Heart left ventricle (tissue), 16 donors: ENCODE results near the gene BTBD16. TPM values are rescaled to one million over a fixed set of nuclear protein-coding genes. Genes with fewer than 3 reads are reported as not detected.

Experiments
- ATAC-seq, 4 donors: fragments of 200-7000 bp; cut with Tn5 transposase; one replicate each; pipeline ENCODE4 v1.9.1; 2020 to 2022; ENCODE audit warnings: moderate library complexity in 4 of 4, mild to moderate bottlenecking in 3 of 4, moderate number of reproducible peaks in 1 of 4
- DNase-seq, 5 donors: peaks; one replicate each; pipeline ENCODE4 v3.0.0-alpha.2; 2020
- H3K27ac ChIP-seq, 12 donors: fragments of 200-600 bp; sonication (generic) in 4 of 12; one replicate each; pipeline versions ENCODE4 v1.5.0 to v1.8.0; 2016 to 2022; ENCODE audit warnings: mild to moderate bottlenecking in 2 of 12
- H3K27me3 ChIP-seq, 9 donors: fragments of 200-600 bp; sonication (generic) in 2 of 9; one replicate each; pipeline versions ENCODE4 v1.5.1 to v1.8.0; 2016 to 2022; ENCODE audit warnings: mild to moderate bottlenecking in 3 of 9
- H3K36me3 ChIP-seq, 9 donors: fragments of 200-600 bp; sonication (generic) in 2 of 9; one replicate each; pipeline versions ENCODE4 v1.5.0 to v1.8.0; 2018 to 2022; ENCODE audit warnings: mild to moderate bottlenecking in 2 of 9
- H3K4me1 ChIP-seq, 12 donors: fragments of 200-600 bp; sonication (generic) in 4 of 12; one replicate each; pipeline versions ENCODE4 v1.5.0 to v1.8.0; 2016 to 2022; ENCODE audit warnings: mild to moderate bottlenecking in 3 of 12
- H3K4me3 ChIP-seq, 12 donors: fragments of 200-600 bp; sonication (generic) in 4 of 12; one replicate each; pipeline versions ENCODE4 v1.5.0 to v1.8.0; 2017 to 2022; ENCODE audit warnings: mild to moderate bottlenecking in 9 of 12, moderate library complexity in 4 of 12
- H3K9me3 ChIP-seq, 12 donors: fragments of 200-600 bp; sonication (generic) in 4 of 12; one replicate each; pipeline versions ENCODE4 v1.5.0 to v1.8.0; 2016 to 2022; ENCODE audit warnings: mild to moderate bottlenecking in 1 of 12
- CTCF ChIP-seq, 12 donors: fragments of 200-600 bp; sonication (generic) in 4 of 12; IDR thresholded peaks; one replicate each; pipeline versions ENCODE4 v1.5.0 to v1.8.0; 2018 to 2022; ENCODE audit warnings: antibody characterized with exemption in 12 of 12, mild to moderate bottlenecking in 5 of 12
- POLR2A ChIP-seq, 2 donors: fragments of 450-650 bp; IDR thresholded peaks; one replicate each; pipeline ENCODE4 v1.6.1; 2017; ENCODE audit warnings: antibody characterized with exemption in 2 of 2, mild to moderate bottlenecking in 2 of 2, moderate library complexity in 2 of 2
- WGBS, 4 donors: extraction: QIAGEN DNeasy Blood & Tissue Kit in 2 of 4; methylation state at CpG; one replicate each; pipeline versions ENCODE4 v1.1.5 to v1.1.7; 2013 to 2018; 5-methylcytosine and 5-hydroxymethylcytosine counted together
- intact Hi-C, 10 donors: fragments of 100-400 bp; cut with DNase I; formaldehyde crosslinking; loops; one replicate each; pipeline versions ENCODE4 v1.11.1 to v1.14.2; 2022
- polyA plus RNA-seq, 2 donors: library from polyadenylated mRNA; stranded (reverse); fragments of 200-250 nt; gene quantifications; one replicate each; pipeline ENCODE4 v1.2.3, GENCODE V29; 2013
- total RNA-seq, 9 donors: library from RNA; depleted of rRNA in 2 of 9; stranded (reverse); fragments of >200 nt in 2 of 9; fragmentation: NEBNext Ultra II Directional in 3 of 9; extraction: Animal tissue kit (Norgen Biotek cat#: 25700) in 3 of 9; gene quantifications; one replicate each; pipeline versions ENCODE4 v1.1.0 to v1.2.4, GENCODE V29; 2016 to 2023
- donor health status: ischemic (EF 13 %, LVEDD 7.1; RV severe dilation, severe dysfunction).
- donor health status: healthy with polysubstance abuse.
- donor health status: DM: no; HTN: yes; CAD: no.
- donor health status: DM: no; HTN: no; CAD: no.
- donor health status: ischemic (EF 25% LVEDD 6.9; RV normal size, moderate dysfunction).
- donor health status: ischemic (EF 25% LVEDD 5.7; RV mildly dilated, moderate dysfunction).
- donor health status: healthy.
- donor health status: DM: yes; HTN: yes; CAD: no.
- donor health status: ischemic (EF 35%, LVEDD 5.7; RV mildly dilated, moderate dysfunction).
- donor health status: nonischemic (EF 11% LVEDD 7.7; RV severe dilation, severe dysfunction).
- donor health status: DM: yes; HTN: yes; CAD: no.
- donor health status: PGD.
- donor health status: ischemic (EF 29% LVEDD 5.4; RV normal size, mild dysfunction).
- donor health status: nonischemic (EF 23%, LVEDD 6.1; RV moderate dilation, normal function).

Gene BTBD16
- total and polyA plus RNA-seq, 11 donors: 0.23 to 0.25 TPM; not detected in 9

- 87 to 100% (median 92%) methylated on average over 2 of the region's 2 CpGs for WGBS, 4 donors
- TF ChIP-seq POLR2A (IDR thresholded peaks at IDR 0.05) (no peak), CTCF (IDR thresholded peaks at IDR 0.05) (no peak)
- intact Hi-C loops: loop anchor here in 1 of 10 donors (10.0 kb wide), 1 partner anchor 199 kb away; no protein-coding TSS in a partner anchor
- DNase-seq: no peak
- no peak overlapping the region for H3K4me3 ChIP-seq
- H3K4me1 ChIP-seq: peaks cover 0 to 21% (median 0%) of the 10 kb centered on the region in 12 donors
- peaks cover 0 to 84% (median 50%) of the 10 kb centered on the region in 9 donors for H3K36me3 ChIP-seq
- peak overlapping the region in 1 of 12 donors; percentile 1 for H3K27ac ChIP-seq
- H3K9me3 ChIP-seq: no peaks in the 10 kb centered on the region
- H3K27me3 ChIP-seq: no peaks in the 10 kb centered on the region
- ATAC-seq: no peak
These were observed 17.5 kb upstream of the BTBD16 start for GRCh38 chr10:122253605-122254004.

GRCh38 chr10:122254831-122255230 is 16.3 kb upstream of the BTBD16 start:
- no peaks in the 10 kb centered on the region for H3K27me3 ChIP-seq
- TF ChIP-seq CTCF (IDR thresholded peaks at IDR 0.05) (no peak), POLR2A (IDR thresholded peaks at IDR 0.05) (no peak)
- DNase-seq (no peak), ATAC-seq (no peak)
- H3K4me1 ChIP-seq: peaks cover 0 to 9% (median 0%) of the 10 kb centered on the region in 12 donors
- intact Hi-C loops: loop anchor here in 1 of 10 donors (10.0 kb wide), 1 partner anchor 200 kb away; no protein-coding TSS in a partner anchor
- WGBS, 4 donors: 79 to 90% (median 84%) methylated on average over 5 of the region's 5 CpGs
- no peaks in the 10 kb centered on the region for H3K9me3 ChIP-seq
- no peak overlapping the region for H3K27ac ChIP-seq
- H3K4me3 ChIP-seq: no peak overlapping the region
- H3K36me3 ChIP-seq: peaks cover 0 to 77% (median 37%) of the 10 kb centered on the region in 9 donors

- no peak for TF ChIP-seq CTCF (IDR thresholded peaks at IDR 0.05)
- Histone ChIP-seq H3K27me3 (no peaks in the 10 kb centered on the region), H3K4me1 (peaks cover 0 to 8% (median 0%) of the 10 kb centered on the region in 12 donors), H3K36me3 (peaks cover 0 to 76% (median 30%) of the 10 kb centered on the region in 9 donors), H3K4me3 (no peak overlapping the region), H3K9me3 (no peaks in the 10 kb centered on the region), H3K27ac (no peak overlapping the region)
- DNase-seq (no peak), ATAC-seq (no peak)
- WGBS, 4 donors: 82 to 91% (median 90%) methylated on average over 14 of the region's 14 CpGs
- intact Hi-C loops: loop anchor here in 1 of 10 donors (10.0 kb wide), 1 partner anchor 201 kb away; no protein-coding TSS in a partner anchor
These were observed 15.4 kb upstream of the BTBD16 start for GRCh38 chr10:122255509-122256301.

- H3K4me3 ChIP-seq: no peak overlapping the region
- TF ChIP-seq POLR2A (IDR thresholded peaks at IDR 0.05) (no peak), CTCF (IDR thresholded peaks at IDR 0.05) (no peak)
- DNase-seq: no peak
These were observed 14.1 kb upstream of the BTBD16 start for GRCh38 chr10:122257041-122257440.

More at GRCh38 chr10:122257041-122257440, 14.1 kb upstream of the BTBD16 start:
- H3K36me3 ChIP-seq: peaks cover 0 to 64% (median 22%) of the 10 kb centered on the region in 9 donors
- peaks cover 0 to 8% (median 0%) of the 10 kb centered on the region in 12 donors for H3K4me1 ChIP-seq
- no peaks in the 10 kb centered on the region for H3K27me3 ChIP-seq
- H3K9me3 ChIP-seq: peaks cover 0 to 10% (median 3%) of the 10 kb centered on the region in 12 donors
- WGBS, 4 donors: 76 to 85% (median 79%) methylated on average over 3 of the region's 3 CpGs
- intact Hi-C loops: loop anchor here in 1 of 10 donors (10.0 kb wide), 1 partner anchor 202 kb away; no protein-coding TSS in a partner anchor
- H3K27ac ChIP-seq: no peak overlapping the region
- no peak for ATAC-seq
